ENCODE data around the gene CERS6. TPM values are rescaled to one million over a fixed set of nuclear protein-coding genes. Genes with fewer than 3 reads are reported as not detected.

The CERS6 gene
- total and polyA plus RNA-seq, 10 of the 15 experiments (the other 5 are each of a cell fraction or from before 2014, with no cell fraction given): 1.3 to 20.4 (median 14.1) TPM

GRCh38 chr2:168521053-168521741 lies 65.1 kb downstream of the CERS6 start (continued):
- TF ChIP-seq HCFC1 (IDR thresholded peaks at IDR 0.05; ENCODE audit: low read length): no peak
- TF ChIP-seq RFX5 (IDR thresholded peaks at IDR 0.05; ENCODE audit: low read depth, low read length): no peak
- no peak for TF ChIP-seq BMI1 (IDR thresholded peaks at IDR 0.05; ENCODE audit: borderline replicate concordance)
- no peak for TF ChIP-seq ZNF207 (IDR thresholded peaks at IDR 0.05; ENCODE audit: borderline replicate concordance)
- no peak for TF ChIP-seq E2F4 (IDR thresholded peaks at IDR 0.05; ENCODE audit: low read depth, low read length)
- no peak for TF ChIP-seq MXI1 (IDR thresholded peaks at IDR 0.05; ENCODE audit: low read depth, low read length)
- no peak for TF ChIP-seq MTA2 (IDR thresholded peaks at IDR 0.05; ENCODE audit: low read depth)
- no peak for TF ChIP-seq BACH1 (IDR thresholded peaks at IDR 0.05; ENCODE audit: borderline replicate concordance)
- no peak for TF ChIP-seq JUNB (IDR thresholded peaks at IDR 0.05)
- TF ChIP-seq TAF1 (IDR thresholded peaks at IDR 0.05; ENCODE audit: borderline replicate concordance, low read depth, low read length): no peak

- POLR2A ChIA-PET: no interaction called here
- H2AFZ ChIP-seq (ENCODE audit: control insufficient read depth, low read depth, low read length): no peak overlapping the region
- H3K4me3 ChIP-seq: no peak overlapping the region
- SMC1A ChIA-PET (ENCODE audit: uncharacterized antibody, unreplicated experiment): no interaction called here
- intact Hi-C loops (cut with micrococcal nuclease; ENCODE audit: unreplicated experiment) (no loop called here), in situ Hi-C loops (cut with MboI) (no loop called here)
- WGBS (ENCODE audit: insufficient coverage, insufficient replicate concordance, low lambda C conversion rate, missing lambda C conversion rate): 63% methylated on average over 2 of the region's 2 CpGs
- peaks cover 76% of the 10 kb centered on the region for H3K79me2 ChIP-seq (ENCODE audit: control insufficient read depth, insufficient read depth, low read length)
- DNase-seq (ENCODE audit: low read depth, low spot score) (no peak), ATAC-seq (no peak), FAIRE-seq (no peak)
- no peaks in the 10 kb centered on the region for H3K27me3 ChIP-seq (replicated peaks in 1 of 2; ENCODE audit: control insufficient read depth in 2 of 2, insufficient read depth in 2 of 2, low read length in 1 of 2)
- H4K20me1 ChIP-seq (ENCODE audit: control insufficient read depth, insufficient read depth): no peaks in the 10 kb centered on the region; the same call in 1 of the 2 replicates
- no TSS peak for BruUV-seq (replicated peaks)
- no peak overlapping the region; the same call in 1 of the 2 replicates for H3K4me2 ChIP-seq (ENCODE audit: control insufficient read depth, insufficient read depth)
- H3K36me3 ChIP-seq (ENCODE audit: control insufficient read depth in 2 of 2, insufficient read depth in 2 of 2, low read length in 1 of 2): no peaks in the 10 kb centered on the region
- no peak overlapping the region for H3K9ac ChIP-seq (ENCODE audit: control insufficient read depth, insufficient read depth, low read length)
- H3K9me3 ChIP-seq (replicated peaks; ENCODE audit: control insufficient read depth, insufficient read depth, low read length): no peaks in the 10 kb centered on the region; the same call in 1 of the 3 replicates
- CTCF ChIA-PET: interaction anchor here (0.6 kb wide), 1 partner anchor 65 kb away, joined by 4 read pairs; no protein-coding TSS in a partner anchor
- H3K4me1 ChIP-seq (ENCODE audit: control insufficient read depth, insufficient read depth, low read length): peaks cover 44% of the 10 kb centered on the region
- no peak overlapping the region for H3K27ac ChIP-seq (ENCODE audit: control insufficient read depth, insufficient read depth)
- RAD21 ChIA-PET (ENCODE audit: unreplicated experiment): no interaction called here
- TF ChIP-seq ZNF592 (IDR thresholded peaks at IDR 0.05): no peak
- TF ChIP-seq ETV6 (conservative IDR thresholded peaks at IDR 0.05 in 1 of 2, IDR thresholded peaks at IDR 0.05 in 1 of 2; ENCODE audit: borderline replicate concordance in 1 of 2, low read depth in 1 of 2): no peak
- no peak for TF ChIP-seq TCF3 (IDR thresholded peaks at IDR 0.05; ENCODE audit: borderline replicate concordance, insufficient read depth, low read depth, low read length)
- no peak for TF ChIP-seq ATF2 (IDR thresholded peaks at IDR 0.05; ENCODE audit: low read length)
- no peak for TF ChIP-seq GATAD2B (conservative IDR thresholded peaks at IDR 0.05; ENCODE audit: low read depth)
- TF ChIP-seq POU2F2 (IDR thresholded peaks at IDR 0.05; ENCODE audit: borderline replicate concordance, low read depth, low read length): no peak
Observed at GRCh38 chr2:168522446-168522845, 66.4 kb downstream of the CERS6 start.

Data from GM12878 (cell line).